Measurements from ENCODE around the gene CEACAM6.
A peak's percentile ranks its signal among the peaks of the same experiment; 100 is the strongest.
"Not testable (repeated sequence)": the region's sequence is repeated elsewhere in the genome, so short reads cannot be mapped to it uniquely, and the experiment has no call there.

The CEACAM6 gene

DNA sequence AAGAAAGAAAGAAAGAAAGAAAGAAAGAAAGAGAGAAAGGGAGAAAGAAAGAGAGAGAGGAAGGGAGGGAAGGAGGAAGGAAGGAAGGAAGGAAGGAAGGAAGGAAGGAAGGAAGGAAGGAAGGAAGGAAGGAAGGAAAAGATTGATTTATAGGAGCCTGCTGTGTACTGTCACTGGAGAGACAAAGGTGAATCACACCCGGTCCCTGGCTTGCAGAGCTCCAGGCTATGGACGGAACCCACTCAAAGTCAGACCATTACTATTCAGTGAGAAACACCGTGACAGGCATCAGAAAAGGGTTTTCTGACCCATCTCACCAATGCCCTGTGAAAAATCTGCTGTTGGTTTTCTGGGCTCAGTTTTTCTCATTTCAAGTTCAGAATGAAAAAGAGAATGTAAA is 7.3 kb upstream of the CEACAM6 start:
- no peak for DNase-seq (ENCODE audit: low read depth)

- not testable (repeated sequence) for DNase-seq (ENCODE audit: low read depth)
These were observed 4.8 kb upstream of the CEACAM6 start for GRCh38 chr19:41750248-41751134.

DNA sequence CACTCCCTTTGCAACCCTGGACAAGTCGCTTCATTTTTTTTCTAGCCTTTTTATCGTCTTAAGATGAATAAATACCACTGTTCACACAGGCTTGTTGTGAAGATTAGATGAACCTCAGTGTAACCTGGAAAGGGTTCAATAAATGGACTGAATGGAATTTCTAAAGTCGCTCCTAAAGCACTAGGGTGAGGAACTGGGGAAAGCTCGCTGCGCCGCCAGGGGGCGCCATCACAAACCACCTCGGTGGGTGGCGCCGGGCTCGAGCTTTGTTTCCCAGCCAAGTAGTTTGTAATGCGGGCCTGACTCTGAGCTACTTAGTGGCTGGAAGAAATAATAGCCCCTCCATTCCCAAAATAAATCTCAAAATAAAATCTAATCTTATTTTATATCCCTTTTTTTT is 2.2 kb upstream of the CEACAM6 start:
- DNase-seq (ENCODE audit: low read depth): peak; percentile 58

- peak; percentile 45 for DNase-seq (ENCODE audit: low read depth)
These were observed 1.3 kb upstream of the CEACAM6 start for GRCh38 chr19:41753936-41754529.

GRCh38 chr19:41758846-41759245 is 3.5 kb downstream of the CEACAM6 start:
- no peak for DNase-seq (ENCODE audit: low read depth)

DNA sequence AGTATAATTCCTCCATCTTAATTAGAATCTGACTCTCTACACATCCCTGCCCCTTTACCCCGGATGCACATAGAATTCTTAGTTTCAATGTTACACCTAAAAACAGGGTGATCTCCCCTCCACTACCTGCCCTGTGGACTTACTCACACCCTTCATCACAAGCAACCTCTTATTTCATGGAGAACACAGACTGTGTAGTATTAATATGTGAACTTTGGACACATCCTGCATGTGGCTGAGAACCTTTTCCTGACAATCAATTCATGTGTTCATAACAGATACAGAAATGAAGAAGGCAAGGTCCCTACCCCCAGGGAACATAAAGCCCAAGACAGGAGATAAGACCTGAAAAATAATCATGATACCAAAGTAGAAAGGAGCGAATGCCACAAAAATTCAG is 11.8 kb downstream of the CEACAM6 start:
- no peak for DNase-seq (ENCODE audit: low read depth)

DNA sequence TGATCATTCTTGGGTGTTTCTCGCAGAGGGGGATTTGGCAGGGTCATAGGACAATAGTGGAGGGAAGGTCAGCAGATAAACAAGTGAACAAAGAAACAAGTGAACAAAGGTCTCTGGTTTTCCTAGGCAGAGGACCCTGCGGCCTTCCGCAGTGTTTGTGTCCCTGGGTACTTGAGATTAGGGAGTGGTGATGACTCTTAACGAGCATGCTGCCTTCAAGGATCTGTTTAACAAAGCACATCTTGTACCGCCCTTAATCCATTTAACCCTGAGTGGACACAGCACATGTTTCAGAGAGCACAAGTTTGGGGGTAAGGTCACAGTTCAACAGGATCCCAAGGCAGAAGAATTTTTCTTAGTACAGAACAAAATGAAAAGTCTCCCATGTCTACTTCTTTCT is 12.8 kb downstream of the CEACAM6 start:
- not testable (repeated sequence) for DNase-seq (ENCODE audit: low read depth)

- DNase-seq (ENCODE audit: low read depth): no peak
These were observed 14.3 kb downstream of the CEACAM6 start for GRCh38 chr19:41769608-41770007.

GRCh38 chr19:41771410-41771809 is 16.1 kb downstream of the CEACAM6 start:
- DNase-seq (ENCODE audit: low read depth): no peak

- peak; percentile 20 for DNase-seq (ENCODE audit: low read depth)
These were observed 19.2 kb downstream of the CEACAM6 start for GRCh38 chr19:41774515-41774980.

DNA sequence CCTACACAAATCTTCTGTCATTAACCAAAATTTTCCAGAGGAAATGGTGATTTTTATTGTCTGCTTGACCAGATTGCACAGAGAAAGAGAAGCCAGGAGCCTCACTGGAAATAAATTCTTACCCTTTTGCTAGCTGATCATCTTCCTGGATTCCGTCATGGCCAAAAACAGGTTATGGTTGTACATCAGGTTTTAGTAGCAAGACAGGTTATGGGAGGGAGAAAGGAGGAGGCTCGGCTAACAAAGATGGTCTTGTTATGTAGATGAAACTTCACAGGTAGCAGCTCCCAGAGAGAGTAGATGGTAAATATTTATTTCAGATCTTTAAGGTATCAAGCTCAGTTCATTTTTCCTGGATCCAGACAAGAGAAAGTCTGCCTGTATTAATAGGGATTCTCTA is 21.4 kb downstream of the CEACAM6 start:
- DNase-seq (ENCODE audit: low read depth): no peak

GRCh38 chr19:41783612-41784011 is 28.3 kb downstream of the CEACAM6 start:
- no peak for DNase-seq (ENCODE audit: low read depth)

DNA sequence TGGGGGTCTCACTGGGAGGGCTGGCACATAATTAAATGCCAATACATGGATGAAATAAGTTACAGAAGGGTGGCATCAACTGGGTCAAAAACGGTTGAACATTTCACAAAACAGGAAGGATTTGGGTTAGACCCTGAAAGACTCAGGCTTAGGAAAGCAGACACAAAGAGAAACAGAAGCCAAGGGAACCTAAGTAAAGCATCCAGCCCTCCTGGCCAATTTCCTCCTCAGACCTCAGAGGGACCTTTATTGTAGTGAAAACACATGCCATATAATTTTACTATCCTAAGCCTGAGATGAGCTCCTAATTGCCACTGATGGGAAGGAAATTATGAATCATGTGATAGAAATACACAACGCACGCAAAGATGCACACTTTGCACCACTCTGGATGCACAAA is 29.0 kb downstream of the CEACAM6 start:
- DNase-seq (ENCODE audit: low read depth): no peak

DNA sequence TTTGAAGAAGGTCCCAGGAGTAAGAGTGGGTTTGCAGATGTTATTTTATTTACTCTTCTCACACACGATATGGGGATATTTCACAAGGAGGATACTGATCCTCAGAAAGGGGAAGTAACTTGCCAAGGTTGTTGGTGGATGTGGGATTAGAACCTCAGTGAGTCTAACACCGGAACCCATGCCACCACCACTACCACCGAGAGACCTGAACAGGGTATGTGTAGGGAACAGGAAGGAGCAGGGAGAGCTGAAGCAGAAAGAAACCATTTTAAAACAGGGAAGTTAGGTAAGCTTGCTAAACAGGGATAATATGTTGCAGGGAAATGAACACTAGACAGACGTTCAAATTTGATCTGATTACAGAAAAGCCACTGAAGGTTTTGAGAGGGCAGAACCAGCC is 29.4 kb downstream of the CEACAM6 start:
- no peak for DNase-seq (ENCODE audit: low read depth)

DNA sequence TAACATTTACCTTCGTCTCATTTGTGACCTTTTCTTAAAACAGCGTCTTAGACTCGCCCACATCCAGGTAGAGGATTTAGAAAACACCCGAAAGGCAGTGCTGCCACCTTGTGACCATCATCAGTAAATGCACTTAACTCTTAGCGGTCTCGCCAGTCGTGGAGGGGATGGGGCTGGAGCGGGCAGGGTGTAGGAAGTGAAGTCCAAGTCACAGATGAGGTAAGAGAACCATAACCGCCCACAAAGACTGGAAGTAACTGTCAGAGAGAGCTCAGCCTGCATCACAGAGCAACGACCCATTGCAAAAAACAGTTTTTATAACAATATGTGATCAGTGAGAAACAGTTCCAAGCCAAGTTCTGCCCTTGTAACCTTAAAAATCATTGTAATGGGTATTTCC is 30.3 kb downstream of the CEACAM6 start:
- peak; percentile 48 for DNase-seq (ENCODE audit: low read depth)

DNA sequence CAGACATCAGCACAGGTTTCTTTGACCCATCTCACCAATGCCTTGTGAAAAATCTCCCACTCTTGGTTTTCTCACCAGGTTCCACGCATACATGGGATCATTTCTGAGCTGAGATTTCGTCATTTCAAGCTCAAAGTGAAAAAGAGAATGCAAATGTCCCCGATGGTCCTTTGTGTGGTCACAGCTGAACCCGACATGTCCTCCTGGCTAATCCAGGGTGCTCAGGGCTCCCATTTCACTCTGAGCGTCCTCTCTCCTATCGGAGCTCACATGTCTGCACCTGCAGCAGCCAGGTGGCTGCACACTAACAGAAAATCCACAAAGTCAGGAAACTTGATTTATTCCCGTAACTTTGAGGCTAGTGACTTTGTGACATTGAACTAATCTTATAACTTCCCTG is 31.7 kb downstream of the CEACAM6 start:
- DNase-seq (ENCODE audit: low read depth): no peak

DNA sequence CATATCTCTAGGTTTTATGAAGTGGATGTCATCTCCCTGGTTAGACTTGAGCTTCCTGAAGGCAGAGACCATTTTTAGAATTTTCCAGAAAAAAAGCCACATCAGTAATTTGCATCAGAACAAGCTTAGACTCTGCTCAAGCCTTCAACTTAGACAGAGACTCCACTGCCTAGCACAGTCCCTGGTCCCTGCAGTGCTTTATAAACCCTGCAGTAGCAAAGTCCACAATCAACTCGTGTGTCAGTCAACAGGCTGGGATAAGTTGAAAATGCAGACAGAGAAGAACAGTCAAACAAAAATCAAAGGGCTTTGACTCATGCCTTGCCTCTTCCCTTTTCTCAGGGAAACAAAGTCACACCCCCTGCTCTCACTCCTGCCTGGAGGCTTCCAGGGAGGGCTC is 33.2 kb downstream of the CEACAM6 start:
- not testable (repeated sequence) for DNase-seq (ENCODE audit: low read depth)

DNA sequence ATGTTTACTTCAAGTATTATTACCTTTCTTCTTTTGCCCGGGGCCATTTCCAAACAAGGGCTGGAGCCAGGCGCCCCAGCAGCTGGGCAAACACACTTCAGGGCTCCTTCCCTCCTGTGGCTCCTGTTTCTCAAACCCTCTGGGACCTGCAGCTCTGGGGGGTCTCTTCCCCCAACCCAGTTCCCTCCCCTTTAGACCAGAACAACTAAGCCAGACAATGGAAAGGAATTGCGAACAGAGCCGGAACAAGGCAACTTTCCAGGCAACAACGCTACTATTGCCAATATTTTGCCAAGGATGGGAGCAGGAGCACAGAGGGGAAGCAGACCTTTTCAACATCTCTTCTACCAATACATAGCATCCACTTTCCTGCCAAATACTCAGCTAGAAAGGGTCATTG is 33.7 kb downstream of the CEACAM6 start:
- DNase-seq (ENCODE audit: low read depth): not testable (repeated sequence)

GRCh38 chr19:41792513-41793413 is 37.4 kb downstream of the CEACAM6 start:
- peak; percentile 30 for DNase-seq (ENCODE audit: low read depth)

GRCh38 chr19:41793414-41793727 is 38.0 kb downstream of the CEACAM6 start:
- DNase-seq (ENCODE audit: low read depth): no peak

GRCh38 chr19:41795031-41795461 is 39.7 kb downstream of the CEACAM6 start:
- DNase-seq (ENCODE audit: low read depth): peak; percentile 21

- no peak for DNase-seq (ENCODE audit: low read depth)
These were observed 41.0 kb downstream of the CEACAM6 start, which contains the start of gene CEACAM3 for GRCh38 chr19:41796362-41796761. CEACAM3 (plus strand) TSS chr19:41796587; CDS start chr19:41796678, 91 bp downstream.

Measured in activated T-helper 1 cell treated with Interleukin-2 at 50 U/mL for 16 hours (primary cell).